HUES48 (cell line): ENCODE data around the gene PROM2.

Experiments
- H3K27ac ChIP-seq: one replicate; pipeline ENCODE4 v1.7.0; 2013; ENCODE audit warnings: low read depth, low read length, inconsistent platforms
- H3K27me3 ChIP-seq: 2 replicates; pipeline ENCODE4 v1.6.1; 2013; ENCODE audit warnings: mild to moderate bottlenecking, low read length; ENCODE audit not compliant: control insufficient read depth, insufficient read depth
- H3K36me3 ChIP-seq: 2 replicates; pipeline ENCODE4 v1.6.1; 2013; ENCODE audit warnings: low read length; ENCODE audit not compliant: control insufficient read depth, insufficient read depth
- H3K4me1 ChIP-seq: 2 replicates; pipeline ENCODE4 v1.6.1; 2013; ENCODE audit warnings: mild to moderate bottlenecking, low read length; ENCODE audit not compliant: control insufficient read depth, insufficient read depth
- H3K4me3 ChIP-seq: 2 replicates; pipeline ENCODE4 v1.5.1; 2013; ENCODE audit warnings: mild to moderate bottlenecking, low read depth, low read length
- H3K9ac ChIP-seq: 2 replicates; pipeline ENCODE4 v1.6.1; 2013; ENCODE audit warnings: mild to moderate bottlenecking, low read depth, low read length, moderate library complexity
- H3K9me3 ChIP-seq: 2 replicates; pipeline ENCODE4 v1.6.1; 2013; ENCODE audit warnings: low read length; ENCODE audit not compliant: control insufficient read depth, insufficient read depth

The PROM2 gene

DNA sequence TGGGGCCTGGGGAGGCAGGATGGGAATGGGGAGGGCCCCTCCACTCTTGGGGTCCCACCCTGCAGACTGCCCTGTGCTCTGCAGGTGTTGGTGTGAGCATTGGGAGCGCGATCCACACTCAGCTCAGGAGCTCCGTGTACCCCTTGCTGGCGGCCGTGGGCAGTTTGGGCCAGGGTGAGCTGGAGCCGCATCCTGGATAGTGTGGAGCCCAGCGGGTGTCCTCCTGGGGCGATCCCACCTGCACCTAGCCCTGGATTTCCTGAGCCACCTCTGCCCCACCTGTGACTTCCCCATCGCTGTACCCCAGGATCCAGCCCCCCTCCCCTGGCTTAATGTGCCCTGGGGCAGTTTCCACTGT, 2.6 kb downstream of the PROM2 start:
- no peak overlapping the region for H3K4me3 ChIP-seq
- H3K4me1 ChIP-seq = peaks cover 21% of the 10 kb centered on the region
- no peaks in the 10 kb centered on the region for H3K27me3 ChIP-seq
- no peak overlapping the region for H3K27ac ChIP-seq
- no peaks in the 10 kb centered on the region for H3K9me3 ChIP-seq
- no peak overlapping the region for H3K9ac ChIP-seq
- no peaks in the 10 kb centered on the region for H3K36me3 ChIP-seq

- H3K9ac ChIP-seq = no peak overlapping the region
- H3K9me3 ChIP-seq = no peaks in the 10 kb centered on the region
- H3K4me3 ChIP-seq = no peak overlapping the region
- no peaks in the 10 kb centered on the region for H3K27me3 ChIP-seq
- no peak overlapping the region for H3K27ac ChIP-seq
- no peaks in the 10 kb centered on the region for H3K36me3 ChIP-seq
- peaks cover 21% of the 10 kb centered on the region for H3K4me1 ChIP-seq
These were observed 3.1 kb downstream of the PROM2 start for GRCh38 chr2:95277246-95277906.

- Histone ChIP-seq H3K27me3 (no peaks in the 10 kb centered on the region), H3K36me3 (no peaks in the 10 kb centered on the region), H3K4me1 (peaks cover 21% of the 10 kb centered on the region), H3K9me3 (no peaks in the 10 kb centered on the region), H3K9ac (no peak overlapping the region), H3K27ac (no peak overlapping the region), H3K4me3 (no peak overlapping the region)
These were observed 3.8 kb downstream of the PROM2 start for GRCh38 chr2:95278051-95278471.

GRCh38 chr2:95278637-95279225, 4.5 kb downstream of the PROM2 start:
- Histone ChIP-seq H3K4me3 (no peak overlapping the region), H3K27me3 (no peaks in the 10 kb centered on the region), H3K9ac (no peak overlapping the region), H3K27ac (no peak overlapping the region), H3K36me3 (no peaks in the 10 kb centered on the region), H3K4me1 (peaks cover 21% of the 10 kb centered on the region), H3K9me3 (no peaks in the 10 kb centered on the region)

GRCh38 chr2:95279435-95280035, 5.3 kb downstream of the PROM2 start:
- Histone ChIP-seq H3K4me1 (peaks cover 14% of the 10 kb centered on the region), H3K9ac (no peak overlapping the region), H3K27me3 (no peaks in the 10 kb centered on the region), H3K36me3 (no peaks in the 10 kb centered on the region), H3K27ac (no peak overlapping the region), H3K4me3 (no peak overlapping the region), H3K9me3 (no peaks in the 10 kb centered on the region)

GRCh38 chr2:95281071-95281470, 6.8 kb downstream of the PROM2 start:
- Histone ChIP-seq H3K36me3 (no peaks in the 10 kb centered on the region), H3K9me3 (no peaks in the 10 kb centered on the region), H3K27me3 (no peaks in the 10 kb centered on the region), H3K4me1 (peaks cover 8% of the 10 kb centered on the region), H3K27ac (no peak overlapping the region), H3K9ac (no peak overlapping the region), H3K4me3 (no peak overlapping the region)

DNA sequence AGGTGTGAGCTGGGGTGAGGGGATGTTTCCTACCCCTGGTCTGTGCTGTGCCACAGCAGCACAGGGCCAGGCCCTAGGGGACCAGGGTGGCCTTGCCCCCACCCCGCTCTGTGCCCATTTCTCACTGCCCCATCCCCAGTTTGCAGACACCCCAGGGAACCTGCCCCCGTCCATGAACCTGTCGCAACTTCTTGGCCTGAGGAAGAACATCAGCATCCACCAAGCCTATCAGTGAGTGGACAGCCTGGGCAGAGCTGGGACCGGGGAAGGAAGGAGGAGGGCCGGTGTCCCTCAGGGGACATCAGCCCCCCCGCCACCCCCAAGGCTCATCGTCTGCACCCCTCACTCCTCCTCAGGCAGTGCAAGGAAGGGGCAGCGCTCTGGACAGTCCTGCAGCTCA, 7.5 kb downstream of the PROM2 start:
- Histone ChIP-seq H3K27me3 (no peaks in the 10 kb centered on the region), H3K9me3 (no peaks in the 10 kb centered on the region), H3K36me3 (no peaks in the 10 kb centered on the region), H3K27ac (no peak overlapping the region), H3K4me1 (peaks cover 7% of the 10 kb centered on the region), H3K9ac (no peak overlapping the region), H3K4me3 (no peak overlapping the region)

GRCh38 chr2:95282458-95282857, 8.2 kb downstream of the PROM2 start:
- Histone ChIP-seq H3K27me3 (no peaks in the 10 kb centered on the region), H3K4me3 (no peak overlapping the region), H3K27ac (no peak overlapping the region), H3K36me3 (no peaks in the 10 kb centered on the region), H3K9me3 (no peaks in the 10 kb centered on the region), H3K9ac (no peak overlapping the region), H3K4me1 (peaks cover under 1% of the 10 kb centered on the region; the same call in 1 of the 2 replicates)

DNA sequence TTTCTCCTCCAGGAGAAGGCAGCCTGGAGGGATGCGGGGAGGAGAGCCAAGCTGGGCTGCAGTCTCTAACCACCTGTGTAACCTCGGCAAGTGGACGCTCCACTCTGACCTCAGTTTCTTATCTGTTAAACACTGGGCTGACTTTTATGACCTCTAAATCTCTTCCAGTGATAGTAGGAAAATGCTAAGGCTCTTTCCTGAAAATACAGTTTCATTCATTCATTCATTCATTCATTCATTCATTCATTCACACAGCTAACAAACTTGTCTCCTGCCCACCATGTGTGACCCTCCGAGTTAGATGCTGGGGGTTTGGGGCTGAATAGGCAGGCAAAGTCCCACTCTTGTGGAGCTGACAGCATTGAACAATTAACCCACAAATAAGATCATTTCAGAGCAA, 9.3 kb downstream of the PROM2 start:
- Histone ChIP-seq H3K4me3 (no peak overlapping the region), H3K9ac (no peak overlapping the region), H3K9me3 (no peaks in the 10 kb centered on the region), H3K36me3 (no peaks in the 10 kb centered on the region), H3K4me1 (no peaks in the 10 kb centered on the region; the same call in 1 of the 2 replicates), H3K27me3 (no peaks in the 10 kb centered on the region), H3K27ac (no peak overlapping the region)

- Histone ChIP-seq H3K27me3 (no peaks in the 10 kb centered on the region), H3K36me3 (no peaks in the 10 kb centered on the region), H3K9ac (no peak overlapping the region), H3K27ac (no peak overlapping the region), H3K9me3 (no peaks in the 10 kb centered on the region), H3K4me3 (no peak overlapping the region), H3K4me1 (no peaks in the 10 kb centered on the region; the same call in 1 of the 2 replicates)
These were observed 10.8 kb downstream of the PROM2 start for GRCh38 chr2:95284886-95285541.

- Histone ChIP-seq H3K9me3 (no peaks in the 10 kb centered on the region), H3K27me3 (no peaks in the 10 kb centered on the region), H3K4me1 (no peaks in the 10 kb centered on the region; the same call in 1 of the 2 replicates), H3K27ac (no peak overlapping the region), H3K36me3 (no peaks in the 10 kb centered on the region), H3K9ac (no peak overlapping the region), H3K4me3 (no peak overlapping the region)
These were observed 11.3 kb downstream of the PROM2 start for GRCh38 chr2:95285542-95285932.
